Activated CD4-positive, CD25-positive, alpha-beta regulatory T cell treated with anti-CD3 and anti-CD28 coated beads, Interleukin-2, amount 50 U/mL, for 16 hours (primary cell): ENCODE results near the gene NRXN3.

Experiments
- DNase-seq: peaks from one replicate; pipeline ENCODE4 v3.0.0-alpha.2; 2020; ENCODE audit warnings: low read depth, low spot score

The NRXN3 gene

GRCh38 chr14:78242086-78242485 is 71.9 kb downstream of the NRXN3 start:
- no peak for DNase-seq

- no peak for DNase-seq
Measured at GRCh38 chr14:78243187-78243586, 73.0 kb downstream of the NRXN3 start.

GRCh38 chr14:78245238-78245637 is 75.1 kb downstream of the NRXN3 start:
- DNase-seq: no peak

GRCh38 chr14:78248501-78249090 is 78.4 kb downstream of the NRXN3 start:
- DNase-seq: no peak

- no peak for DNase-seq
Measured at GRCh38 chr14:78251308-78251707, 81.1 kb downstream of the NRXN3 start.

GRCh38 chr14:78253986-78254385 is 83.8 kb downstream of the NRXN3 start:
- DNase-seq: no peak

GRCh38 chr14:78254911-78255461 is 84.8 kb downstream of the NRXN3 start:
- DNase-seq: no peak

- DNase-seq: no peak
Measured at GRCh38 chr14:78259831-78260230, 89.7 kb downstream of the NRXN3 start.

- DNase-seq: no peak
Measured at GRCh38 chr14:78278464-78279250, 108.5 kb downstream of the NRXN3 start.

- DNase-seq: no peak
Measured at GRCh38 chr14:78282437-78282836, 112.3 kb downstream of the NRXN3 start.

- DNase-seq: no peak
Measured at GRCh38 chr14:78286210-78286609, 116.0 kb downstream of the NRXN3 start.

GRCh38 chr14:78292003-78292402 is 121.8 kb downstream of the NRXN3 start:
- DNase-seq: no peak

- no peak for DNase-seq
Measured at GRCh38 chr14:78297858-78298257, 127.7 kb downstream of the NRXN3 start.

- no peak for DNase-seq
Measured at GRCh38 chr14:78298298-78298697, 128.1 kb downstream of the NRXN3 start.

GRCh38 chr14:78302841-78303240 is 132.7 kb downstream of the NRXN3 start:
- DNase-seq: no peak

GRCh38 chr14:78307671-78308070 is 137.5 kb downstream of the NRXN3 start:
- DNase-seq: no peak

GRCh38 chr14:78308079-78308478 is 137.9 kb downstream of the NRXN3 start:
- DNase-seq: no peak

- DNase-seq: no peak
Measured at GRCh38 chr14:78310272-78310671, 140.1 kb downstream of the NRXN3 start.

GRCh38 chr14:78313499-78313898 is 143.3 kb downstream of the NRXN3 start:
- DNase-seq: no peak

- no peak for DNase-seq
Measured at GRCh38 chr14:78314484-78314883, 144.3 kb downstream of the NRXN3 start.

GRCh38 chr14:78316052-78316451 is 145.9 kb downstream of the NRXN3 start:
- no peak for DNase-seq

GRCh38 chr14:78316786-78317185 is 146.6 kb downstream of the NRXN3 start:
- DNase-seq: no peak

GRCh38 chr14:78319406-78319805 is 149.2 kb downstream of the NRXN3 start:
- no peak for DNase-seq
